Erythroblast (primary cell): Measurements from ENCODE around the gene NPSR1.

Experiments
- GATA1 ChIP-seq: IDR thresholded peaks from 2 replicates; pipeline ENCODE4 v1.6.1; 2011; ENCODE audit warnings: low read depth, mild to moderate bottlenecking, control low read depth, low read length, moderate library complexity
- POLR2A ChIP-seq: IDR thresholded peaks from 2 replicates; pipeline ENCODE4 v1.6.1; 2011; ENCODE audit warnings: mild to moderate bottlenecking, low read length

DNA sequence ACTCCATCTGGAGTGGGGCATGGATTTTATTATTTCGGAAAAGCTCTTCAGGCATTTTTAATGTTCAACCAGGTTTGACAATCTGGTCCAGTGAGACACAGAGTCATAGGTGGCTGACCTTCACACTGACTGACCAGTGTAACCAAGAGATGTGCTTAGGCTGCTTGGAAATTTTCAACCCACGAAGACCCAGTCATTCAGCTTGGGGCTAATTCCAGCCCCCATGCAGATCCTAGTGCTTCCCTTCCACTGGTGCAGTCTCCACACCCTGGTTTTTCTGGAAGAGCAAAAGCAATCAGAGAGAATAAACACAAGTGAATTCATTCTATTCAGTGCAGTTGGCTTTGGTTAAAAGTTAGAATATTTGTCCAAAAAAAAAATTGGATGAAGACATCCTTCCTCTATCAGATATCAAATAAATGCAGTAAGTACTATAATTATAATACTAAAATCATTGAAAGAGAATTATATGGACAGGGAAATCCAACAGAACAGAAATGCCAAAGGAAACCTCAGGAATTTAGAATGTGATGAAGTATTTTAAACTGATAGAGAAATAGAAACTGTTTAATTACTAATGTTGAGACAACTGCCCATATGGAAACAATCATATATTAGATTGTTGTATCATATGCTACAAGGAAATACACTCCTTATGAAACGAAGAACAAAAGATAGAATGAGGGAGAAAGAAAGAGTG is 178.0 kb downstream of the NPSR1 start:
- no peak for TF ChIP-seq POLR2A
- no peak for TF ChIP-seq GATA1
